ENCODE data around the gene RASGRP3.

Gene RASGRP3

DNA sequence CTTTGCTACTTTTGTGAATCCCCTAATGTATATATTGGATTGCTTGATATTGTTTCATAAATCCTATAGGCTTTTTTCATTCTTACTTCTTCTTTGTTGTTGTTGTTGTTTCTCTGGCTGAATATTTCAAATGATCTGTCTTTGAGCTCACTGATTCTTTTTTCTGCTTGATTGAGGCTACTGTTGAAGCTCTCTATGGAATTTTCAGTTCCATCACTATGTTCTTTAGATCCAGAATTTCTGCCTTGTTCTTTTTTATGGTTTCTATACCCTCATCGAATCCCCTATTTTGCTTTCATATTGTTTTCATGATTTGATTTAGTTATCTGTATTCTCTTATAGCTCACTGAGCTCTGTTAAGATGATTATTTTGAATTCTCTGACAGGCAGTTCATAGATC is 24.6 kb upstream of the RASGRP3 start:
- no peaks in the 10 kb centered on the region for H3K79me2 ChIP-seq (ENCODE audit: insufficient read depth, low read depth)
- H4K20me1 ChIP-seq (ENCODE audit: insufficient read depth) = no peaks in the 10 kb centered on the region
- H3K9ac ChIP-seq = no peak overlapping the region
- no peak overlapping the region for H3K4me3 ChIP-seq (IDR thresholded peaks at IDR 0.05; ENCODE audit: insufficient read depth, low read depth, low read length)
- no peaks in the 10 kb centered on the region for H3K36me3 ChIP-seq (ENCODE audit: insufficient read depth)
- H3K27me3 ChIP-seq (ENCODE audit: insufficient read depth, low read depth) = no peaks in the 10 kb centered on the region
- no peak overlapping the region for H3K27ac ChIP-seq
- H3K4me1 ChIP-seq (ENCODE audit: low read depth, poor library complexity, severe bottlenecking) = peaks cover 26% of the 10 kb centered on the region
- H3K4me2 ChIP-seq = no peak overlapping the region
- TF ChIP-seq, protein P1, sequence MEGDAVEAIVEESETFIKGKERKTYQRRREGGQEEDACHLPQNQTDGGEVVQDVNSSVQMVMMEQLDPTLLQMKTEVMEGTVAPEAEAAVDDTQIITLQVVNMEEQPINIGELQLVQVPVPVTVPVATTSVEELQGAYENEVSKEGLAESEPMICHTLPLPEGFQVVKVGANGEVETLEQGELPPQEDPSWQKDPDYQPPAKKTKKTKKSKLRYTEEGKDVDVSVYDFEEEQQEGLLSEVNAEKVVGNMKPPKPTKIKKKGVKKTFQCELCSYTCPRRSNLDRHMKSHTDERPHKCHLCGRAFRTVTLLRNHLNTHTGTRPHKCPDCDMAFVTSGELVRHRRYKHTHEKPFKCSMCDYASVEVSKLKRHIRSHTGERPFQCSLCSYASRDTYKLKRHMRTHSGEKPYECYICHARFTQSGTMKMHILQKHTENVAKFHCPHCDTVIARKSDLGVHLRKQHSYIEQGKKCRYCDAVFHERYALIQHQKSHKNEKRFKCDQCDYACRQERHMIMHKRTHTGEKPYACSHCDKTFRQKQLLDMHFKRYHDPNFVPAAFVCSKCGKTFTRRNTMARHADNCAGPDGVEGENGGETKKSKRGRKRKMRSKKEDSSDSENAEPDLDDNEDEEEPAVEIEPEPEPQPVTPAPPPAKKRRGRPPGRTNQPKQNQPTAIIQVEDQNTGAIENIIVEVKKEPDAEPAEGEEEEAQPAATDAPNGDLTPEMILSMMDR (conservative IDR thresholded peaks at IDR 0.05; ENCODE audit: low read depth, low read length) = no peak
- no peak overlapping the region for H2AFZ ChIP-seq (ENCODE audit: low read depth)

DNA sequence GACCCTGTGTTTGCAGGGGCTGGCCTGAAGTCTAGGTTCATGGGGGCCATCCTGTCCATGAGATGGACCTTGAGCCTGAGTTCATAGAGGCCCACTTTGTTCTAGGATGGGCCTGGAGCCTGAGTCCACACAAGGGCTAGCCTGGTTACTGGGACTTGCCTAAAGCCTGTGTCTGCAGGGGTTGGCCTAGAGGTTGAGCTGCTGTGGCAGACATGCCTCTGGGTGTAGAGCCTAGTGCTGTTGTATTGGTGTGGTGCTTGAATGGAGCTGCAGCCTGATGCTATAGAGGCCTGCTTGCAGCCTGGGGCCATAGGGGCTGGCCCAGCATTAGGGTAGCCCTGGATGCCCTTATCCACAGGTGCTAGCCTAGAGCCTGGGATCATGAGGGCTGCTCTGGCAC is 23.9 kb upstream of the RASGRP3 start:
- Histone ChIP-seq H3K4me2 (no peak overlapping the region), H3K27me3 (ENCODE audit: insufficient read depth, low read depth) (no peaks in the 10 kb centered on the region), H3K27ac (no peak overlapping the region), H3K9ac (no peak overlapping the region), H3K4me1 (ENCODE audit: low read depth, poor library complexity, severe bottlenecking) (peaks cover 32% of the 10 kb centered on the region), H3K36me3 (ENCODE audit: insufficient read depth) (no peaks in the 10 kb centered on the region), H4K20me1 (ENCODE audit: insufficient read depth) (no peaks in the 10 kb centered on the region), H3K79me2 (ENCODE audit: insufficient read depth, low read depth) (no peaks in the 10 kb centered on the region), H2AFZ (ENCODE audit: low read depth) (no peak overlapping the region), H3K4me3 (IDR thresholded peaks at IDR 0.05; ENCODE audit: insufficient read depth, low read depth, low read length) (no peak overlapping the region)
- TF ChIP-seq, protein P1 (conservative IDR thresholded peaks at IDR 0.05; ENCODE audit: low read depth, low read length) = no peak

DNA sequence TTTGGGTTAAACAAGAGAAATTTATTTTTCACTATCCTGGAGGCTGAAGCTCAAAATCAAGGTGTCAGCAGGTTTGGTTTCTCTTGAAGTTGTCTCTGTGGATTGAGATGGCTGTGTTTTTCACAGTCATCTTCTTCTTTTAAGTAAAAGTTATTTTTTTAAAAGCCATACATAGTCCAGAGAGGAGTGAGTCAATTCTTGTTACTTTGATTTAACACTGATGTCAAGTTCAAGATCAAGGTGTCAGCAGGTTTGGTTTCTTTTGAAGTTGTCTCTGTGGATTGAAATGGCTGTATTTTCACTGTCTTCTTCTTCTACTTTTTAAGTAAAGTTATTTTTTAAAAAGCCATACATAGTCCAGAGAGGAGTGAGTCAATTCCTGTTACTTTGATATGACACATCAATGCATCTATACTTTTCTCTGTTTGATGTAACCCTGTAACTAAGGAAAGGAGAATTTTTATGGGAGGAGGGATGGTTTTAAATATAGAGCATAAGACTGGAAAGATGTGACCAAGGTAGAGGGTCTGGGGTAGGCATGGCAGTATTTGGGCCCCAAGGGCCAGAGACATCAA is 22.5 kb upstream of the RASGRP3 start:
- Histone ChIP-seq H3K9ac (no peak overlapping the region), H3K27ac (no peak overlapping the region), H4K20me1 (ENCODE audit: insufficient read depth) (no peaks in the 10 kb centered on the region), H2AFZ (ENCODE audit: low read depth) (no peak overlapping the region), H3K36me3 (ENCODE audit: insufficient read depth) (no peaks in the 10 kb centered on the region), H3K27me3 (ENCODE audit: insufficient read depth, low read depth) (no peaks in the 10 kb centered on the region), H3K4me2 (no peak overlapping the region), H3K79me2 (ENCODE audit: insufficient read depth, low read depth) (no peaks in the 10 kb centered on the region), H3K4me1 (ENCODE audit: low read depth, poor library complexity, severe bottlenecking) (peaks cover 29% of the 10 kb centered on the region), H3K4me3 (IDR thresholded peaks at IDR 0.05; ENCODE audit: insufficient read depth, low read depth, low read length) (no peak overlapping the region)
- TF ChIP-seq, protein P1 (conservative IDR thresholded peaks at IDR 0.05; ENCODE audit: low read depth, low read length) = no peak

DNA sequence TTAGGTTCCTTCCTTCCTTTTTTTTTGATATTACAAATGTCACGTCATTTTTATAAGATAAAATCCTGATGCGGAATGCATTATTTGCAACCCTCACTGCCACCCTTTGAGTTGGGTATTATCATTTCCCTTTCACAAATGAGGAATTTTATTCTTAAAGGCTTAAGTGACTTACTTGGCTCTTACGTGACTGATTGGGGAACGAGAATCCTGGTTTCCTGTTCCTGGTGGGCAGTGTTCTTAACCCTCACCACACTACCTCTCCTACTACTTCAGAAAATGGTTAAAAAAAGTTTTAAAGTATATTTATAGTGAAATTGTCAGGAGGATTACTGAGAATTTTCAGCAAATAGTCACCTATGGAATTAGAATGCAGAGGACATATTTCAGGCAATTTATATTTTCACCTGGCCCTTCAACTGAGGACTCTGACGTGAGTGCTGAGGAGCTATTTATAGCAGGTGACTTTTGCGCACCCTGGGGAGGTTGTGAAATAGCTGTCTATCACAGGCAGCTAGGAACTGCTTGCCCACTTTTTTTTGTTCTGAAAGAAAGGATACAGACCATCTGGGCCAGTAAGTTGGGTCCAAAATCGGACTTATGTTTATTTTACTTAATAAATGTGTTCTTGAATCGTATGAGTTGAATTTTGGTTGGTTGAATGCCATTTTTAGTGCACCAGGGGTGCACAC is 18.7 kb upstream of the RASGRP3 start:
- H3K4me1 ChIP-seq (ENCODE audit: low read depth, poor library complexity, severe bottlenecking) = peaks cover 19% of the 10 kb centered on the region
- no peak overlapping the region for H3K4me3 ChIP-seq (IDR thresholded peaks at IDR 0.05; ENCODE audit: insufficient read depth, low read depth, low read length)
- TF ChIP-seq, protein P1 (conservative IDR thresholded peaks at IDR 0.05; ENCODE audit: low read depth, low read length) = no peak
- no peaks in the 10 kb centered on the region for H3K27me3 ChIP-seq (ENCODE audit: insufficient read depth, low read depth)
- H3K36me3 ChIP-seq (ENCODE audit: insufficient read depth) = no peaks in the 10 kb centered on the region
- H3K4me2 ChIP-seq = peak overlapping the region; percentile 11
- H2AFZ ChIP-seq (ENCODE audit: low read depth) = no peak overlapping the region
- H3K27ac ChIP-seq = no peak overlapping the region
- no peaks in the 10 kb centered on the region for H3K79me2 ChIP-seq (ENCODE audit: insufficient read depth, low read depth)
- no peaks in the 10 kb centered on the region for H4K20me1 ChIP-seq (ENCODE audit: insufficient read depth)
- no peak overlapping the region for H3K9ac ChIP-seq

Data from KMS-11 (cell line).